Neural cell (in vitro differentiated cells): Measurements from ENCODE around the gene SAG. TPM values are rescaled to one million over a fixed set of nuclear protein-coding genes. Genes with fewer than 3 reads are reported as not detected.
"Not testable (repeated sequence)": the region's sequence is repeated elsewhere in the genome, so short reads cannot be mapped to it uniquely, and the experiment has no call there.

Source experiments
- H2AFZ ChIP-seq: fragments of 200-600, 300-800 bp; sonication (generic), shearing (Covaris generic); 2 replicates; pipeline ENCODE4 v1.6.0; 2014; ENCODE audit warnings: low read depth, mild to moderate bottlenecking, antibody characterized with exemption, low read length, moderate library complexity
- H3F3A ChIP-seq: fragments of 200-600 bp; shearing (Covaris generic); 2 replicates; pipeline ENCODE4 v1.6.1; 2016; ENCODE audit warnings: mild to moderate bottlenecking, moderate library complexity, mixed read lengths, antibody characterized with exemption, low read length; ENCODE audit not compliant: insufficient read depth, poor library complexity, severe bottlenecking
- H3K27ac ChIP-seq: fragments of 200-600, 300-800 bp; sonication (generic), shearing (Covaris generic); 2 replicates; pipeline ENCODE4 v1.5.1; 2014; ENCODE audit warnings: mild to moderate bottlenecking, low read length, moderate library complexity
- H3K27me3 ChIP-seq: fragments of 300-800, 200-600 bp; sonication (generic), shearing (Covaris generic); 2 replicates; pipeline ENCODE4 v1.6.0; 2014; ENCODE audit warnings: mild to moderate bottlenecking, low read depth, low read length, moderate library complexity; ENCODE audit not compliant: insufficient read depth
- H3K36me3 ChIP-seq: fragments of 300-800, 200-600 bp; sonication (generic), shearing (Covaris generic); 2 replicates; pipeline ENCODE4 v1.5.1; 2014; ENCODE audit warnings: mild to moderate bottlenecking, antibody characterized with exemption, low read length, moderate library complexity; ENCODE audit not compliant: insufficient read depth
- H3K4me2 ChIP-seq: fragments of 300-800, 200-600 bp; sonication (generic), shearing (Covaris generic); 2 replicates; pipeline ENCODE4 v1.6.0; 2014; ENCODE audit warnings: mild to moderate bottlenecking, low read length
- H3K4me3 ChIP-seq: fragments of 300-800, 200-600 bp; sonication (generic), shearing (Covaris generic); 2 replicates; pipeline ENCODE4 v1.5.1; 2014; ENCODE audit warnings: mild to moderate bottlenecking, low read length, moderate library complexity
- H3K79me2 ChIP-seq: fragments of 200-600 bp; shearing (Covaris generic); replicated peaks from 2 replicates; pipeline ENCODE4 v1.6.0; 2014; ENCODE audit warnings: mild to moderate bottlenecking, low read length, moderate library complexity; ENCODE audit not compliant: insufficient read depth
- H3K9ac ChIP-seq: fragments of 300-800, 200-600 bp; sonication (generic), shearing (Covaris generic); 2 replicates; pipeline ENCODE4 v1.6.1; 2016; ENCODE audit warnings: mild to moderate bottlenecking, low read length, mixed read lengths
- H3K9me2 ChIP-seq: fragments of 200-600 bp; shearing (Covaris generic); 2 replicates; pipeline ENCODE4 v1.6.1; 2016; ENCODE audit warnings: mild to moderate bottlenecking, low read length, mixed read lengths; ENCODE audit not compliant: insufficient read depth
- H3K9me3 ChIP-seq: fragments of 200-600, 300-800 bp; sonication (generic), shearing (Covaris generic); 2 replicates; pipeline ENCODE4 v1.6.1; 2016; ENCODE audit warnings: mild to moderate bottlenecking, mixed run types, low read length, moderate library complexity, mixed read lengths
- H4K20me1 ChIP-seq: fragments of 200-600 bp; shearing (Covaris generic); 2 replicates; pipeline ENCODE4 v1.6.1; 2016; ENCODE audit warnings: mild to moderate bottlenecking, mixed run types; ENCODE audit not compliant: insufficient read depth
- EP300 ChIP-seq: fragments of 450-650 bp; conservative IDR thresholded peaks from 2 replicates; pipeline ENCODE4 v1.6.1; 2014; ENCODE audit warnings: antibody characterized with exemption, mild to moderate bottlenecking, moderate library complexity; ENCODE audit not compliant: poor library complexity, severe bottlenecking
- EZH2 ChIP-seq: fragments of 200-600, 300-800 bp; shearing (Covaris generic), sonication (generic); IDR thresholded peaks from 2 replicates; pipeline ENCODE4 v1.6.1; 2014; ENCODE audit warnings: antibody characterized with exemption, low read length, borderline replicate concordance, mild to moderate bottlenecking; ENCODE audit not compliant: insufficient read depth, poor library complexity, severe bottlenecking
- MXI1 ChIP-seq: fragments of 450-650 bp; conservative IDR thresholded peaks from 2 replicates; pipeline ENCODE4 v1.6.1; 2014; ENCODE audit warnings: antibody characterized with exemption, mild to moderate bottlenecking; ENCODE audit not compliant: poor library complexity, severe bottlenecking
- POLR2AphosphoS5 ChIP-seq: IDR thresholded peaks from 2 replicates; pipeline ENCODE4 v1.6.1; 2012
- RAD21 ChIP-seq: fragments of 450-650 bp; conservative IDR thresholded peaks from 2 replicates; pipeline ENCODE4 v1.6.1; 2014; ENCODE audit warnings: antibody characterized with exemption, mild to moderate bottlenecking, moderate library complexity
- REST ChIP-seq: IDR thresholded peaks from 2 replicates; pipeline ENCODE4 v1.6.1; 2012; ENCODE audit warnings: borderline replicate concordance
- SMC3 ChIP-seq: fragments of 450-650 bp; conservative IDR thresholded peaks from 2 replicates; pipeline ENCODE4 v1.6.1; 2014; ENCODE audit warnings: antibody characterized with exemption, mild to moderate bottlenecking, moderate library complexity; ENCODE audit not compliant: poor library complexity
- TAF1 ChIP-seq: IDR thresholded peaks from 2 replicates; pipeline ENCODE4 v1.6.1; 2012; ENCODE audit warnings: low read depth
- polyA plus RNA-seq: library from polyadenylated mRNA; depleted of rRNA; stranded (reverse); fragments of >200 nt; gene quantifications from 2 replicates; pipeline ENCODE4 v1.2.3, GENCODE V29; 2014
- TF ChIP-seq, protein P1 (sequence below): fragments of 450-650 bp; IDR thresholded peaks from 2 replicates; pipeline ENCODE4 v1.5.1; 2014; ENCODE audit warnings: antibody characterized with exemption, mild to moderate bottlenecking, moderate library complexity; ENCODE audit not compliant: poor library complexity, severe bottlenecking

The SAG gene
- polyA plus RNA-seq, 1 donor from 2014 or later = not detected

- H3K4me3 ChIP-seq = no peak overlapping the region
- no peaks in the 10 kb centered on the region for H3K36me3 ChIP-seq
- H3K4me2 ChIP-seq = no peak overlapping the region
- H3K27ac ChIP-seq = no peak overlapping the region
- no peak overlapping the region for H2AFZ ChIP-seq
- no peaks in the 10 kb centered on the region for H4K20me1 ChIP-seq
- H3K9ac ChIP-seq = no peak overlapping the region
- no peaks in the 10 kb centered on the region for H3K9me3 ChIP-seq
- no peaks in the 10 kb centered on the region for H3K79me2 ChIP-seq
- H3K27me3 ChIP-seq = no peaks in the 10 kb centered on the region
- no peak for TF ChIP-seq TAF1
- no peak for TF ChIP-seq REST
- no peak for TF ChIP-seq POLR2AphosphoS5
- no peak for TF ChIP-seq SMC3
- no peak for TF ChIP-seq MXI1
- TF ChIP-seq, protein P1, sequence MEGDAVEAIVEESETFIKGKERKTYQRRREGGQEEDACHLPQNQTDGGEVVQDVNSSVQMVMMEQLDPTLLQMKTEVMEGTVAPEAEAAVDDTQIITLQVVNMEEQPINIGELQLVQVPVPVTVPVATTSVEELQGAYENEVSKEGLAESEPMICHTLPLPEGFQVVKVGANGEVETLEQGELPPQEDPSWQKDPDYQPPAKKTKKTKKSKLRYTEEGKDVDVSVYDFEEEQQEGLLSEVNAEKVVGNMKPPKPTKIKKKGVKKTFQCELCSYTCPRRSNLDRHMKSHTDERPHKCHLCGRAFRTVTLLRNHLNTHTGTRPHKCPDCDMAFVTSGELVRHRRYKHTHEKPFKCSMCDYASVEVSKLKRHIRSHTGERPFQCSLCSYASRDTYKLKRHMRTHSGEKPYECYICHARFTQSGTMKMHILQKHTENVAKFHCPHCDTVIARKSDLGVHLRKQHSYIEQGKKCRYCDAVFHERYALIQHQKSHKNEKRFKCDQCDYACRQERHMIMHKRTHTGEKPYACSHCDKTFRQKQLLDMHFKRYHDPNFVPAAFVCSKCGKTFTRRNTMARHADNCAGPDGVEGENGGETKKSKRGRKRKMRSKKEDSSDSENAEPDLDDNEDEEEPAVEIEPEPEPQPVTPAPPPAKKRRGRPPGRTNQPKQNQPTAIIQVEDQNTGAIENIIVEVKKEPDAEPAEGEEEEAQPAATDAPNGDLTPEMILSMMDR = no peak
- no peak for TF ChIP-seq EZH2
- TF ChIP-seq EP300 = no peak
- no peak for TF ChIP-seq RAD21
- H3K9me2 ChIP-seq = no peaks in the 10 kb centered on the region
- no peaks in the 10 kb centered on the region for H3F3A ChIP-seq
These were observed 65.2 kb downstream of the SAG start for GRCh38 chr2:233372855-233373254.

DNA sequence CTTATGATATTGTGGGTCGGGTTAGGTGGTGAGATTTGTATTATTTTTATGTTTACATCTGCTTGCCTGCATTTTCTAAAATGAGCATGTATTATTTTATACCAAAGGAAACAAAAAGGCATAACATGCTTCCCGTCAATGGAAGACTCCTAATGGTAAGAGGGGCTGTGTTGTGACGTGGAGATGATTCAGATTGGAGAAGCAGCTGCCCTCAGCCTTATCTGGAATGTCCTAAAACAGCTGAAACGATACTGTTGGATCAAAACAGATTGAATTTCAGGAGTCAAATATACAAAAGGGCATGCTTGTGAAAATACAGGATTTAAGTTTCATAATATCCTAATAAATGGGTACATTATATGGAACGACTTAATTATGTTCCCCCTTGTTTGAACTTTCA is 65.7 kb downstream of the SAG start:
- Histone ChIP-seq H3K9me3 (no peaks in the 10 kb centered on the region), H3K4me3 (no peak overlapping the region), H3K79me2 (no peaks in the 10 kb centered on the region), H3K27me3 (no peaks in the 10 kb centered on the region), H2AFZ (no peak overlapping the region), H3F3A (no peaks in the 10 kb centered on the region), H3K36me3 (no peaks in the 10 kb centered on the region), H3K9me2 (no peaks in the 10 kb centered on the region), H3K9ac (no peak overlapping the region), H3K4me2 (no peak overlapping the region), H4K20me1 (no peaks in the 10 kb centered on the region), H3K27ac (no peak overlapping the region)
- no peak for TF ChIP-seq TAF1
- no peak for TF ChIP-seq MXI1
- TF ChIP-seq EP300 = no peak
- TF ChIP-seq, protein P1 = no peak
- TF ChIP-seq SMC3 = no peak
- TF ChIP-seq EZH2 = no peak
- TF ChIP-seq REST = no peak
- no peak for TF ChIP-seq RAD21
- TF ChIP-seq POLR2AphosphoS5 = no peak

GRCh38 chr2:233374776-233375175 is 67.2 kb downstream of the SAG start:
- not testable (repeated sequence) for H4K20me1 ChIP-seq, H3K79me2 ChIP-seq, H3K9me2 ChIP-seq, H2AFZ ChIP-seq, H3K27me3 ChIP-seq, H3K9me3 ChIP-seq, H3K27ac ChIP-seq, H3K9ac ChIP-seq, H3K36me3 ChIP-seq, H3K4me3 ChIP-seq, H3K4me2 ChIP-seq, H3F3A ChIP-seq
